ENCODE data around the gene PKNOX2.

- no peak for TF ChIP-seq POLR2AphosphoS5 (IDR thresholded peaks at IDR 0.05)
- no peak for TF ChIP-seq CTCF (IDR thresholded peaks at IDR 0.05)
- no peak for TF ChIP-seq POLR2A (IDR thresholded peaks at IDR 0.05)
Observed at GRCh38 chr11:125327518-125328224, 163.1 kb downstream of the PKNOX2 start.

All from suprapubic skin (tissue), 4 donors.